ENCODE measurements around the gene RARB.

DNA sequence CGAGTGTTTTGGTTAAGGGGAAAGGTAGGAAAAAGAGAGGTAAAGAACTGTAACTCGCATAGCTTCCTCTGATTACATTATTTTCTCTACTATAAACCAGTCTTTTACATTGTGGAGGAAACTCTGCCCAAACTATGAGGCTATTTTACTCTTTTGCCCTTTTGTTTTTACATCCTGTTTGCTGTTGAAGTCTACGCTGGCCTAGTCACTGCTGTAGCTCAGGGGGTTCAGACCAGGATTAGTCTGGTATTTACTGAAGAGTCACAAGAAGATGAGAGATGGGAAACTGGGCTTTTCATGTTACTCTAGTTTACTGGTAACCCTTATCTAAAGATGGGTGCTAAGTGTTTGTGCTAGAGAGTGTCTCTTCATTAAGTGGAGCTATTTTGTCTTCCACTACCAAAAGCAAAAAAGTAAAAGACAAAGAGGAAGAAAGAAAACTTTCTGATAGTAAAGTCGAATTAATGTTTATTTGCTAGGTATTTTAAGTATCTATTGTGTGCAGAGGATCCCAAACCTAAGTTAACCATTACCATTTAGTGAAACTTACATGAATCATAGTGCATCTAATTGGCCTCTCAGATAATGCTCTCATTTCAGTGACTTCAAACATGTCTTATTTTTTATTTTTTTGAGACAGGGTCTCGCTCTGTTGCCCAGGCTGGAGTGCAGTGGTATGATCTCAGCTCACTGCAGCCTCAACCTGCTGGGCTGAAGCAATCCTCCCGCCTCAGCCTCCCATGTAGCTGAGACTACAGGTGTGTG lies 10.9 kb downstream of the RARB start:
- TF ChIP-seq, protein P1, sequence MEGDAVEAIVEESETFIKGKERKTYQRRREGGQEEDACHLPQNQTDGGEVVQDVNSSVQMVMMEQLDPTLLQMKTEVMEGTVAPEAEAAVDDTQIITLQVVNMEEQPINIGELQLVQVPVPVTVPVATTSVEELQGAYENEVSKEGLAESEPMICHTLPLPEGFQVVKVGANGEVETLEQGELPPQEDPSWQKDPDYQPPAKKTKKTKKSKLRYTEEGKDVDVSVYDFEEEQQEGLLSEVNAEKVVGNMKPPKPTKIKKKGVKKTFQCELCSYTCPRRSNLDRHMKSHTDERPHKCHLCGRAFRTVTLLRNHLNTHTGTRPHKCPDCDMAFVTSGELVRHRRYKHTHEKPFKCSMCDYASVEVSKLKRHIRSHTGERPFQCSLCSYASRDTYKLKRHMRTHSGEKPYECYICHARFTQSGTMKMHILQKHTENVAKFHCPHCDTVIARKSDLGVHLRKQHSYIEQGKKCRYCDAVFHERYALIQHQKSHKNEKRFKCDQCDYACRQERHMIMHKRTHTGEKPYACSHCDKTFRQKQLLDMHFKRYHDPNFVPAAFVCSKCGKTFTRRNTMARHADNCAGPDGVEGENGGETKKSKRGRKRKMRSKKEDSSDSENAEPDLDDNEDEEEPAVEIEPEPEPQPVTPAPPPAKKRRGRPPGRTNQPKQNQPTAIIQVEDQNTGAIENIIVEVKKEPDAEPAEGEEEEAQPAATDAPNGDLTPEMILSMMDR (IDR thresholded peaks at IDR 0.05), result no peak
- no peak for TF ChIP-seq POLR2AphosphoS5 (IDR thresholded peaks at IDR 0.05)
- no peak for TF ChIP-seq POLR2A (IDR thresholded peaks at IDR 0.05)
- TF ChIP-seq EP300 (IDR thresholded peaks at IDR 0.05), result no peak

Data from stomach (tissue), 4 donors.